Stimulated activated CD4-positive, alpha-beta T cell treated with anti-CD3 and anti-CD28 coated beads, Interleukin-2, amount 100 ng/mL, for 48 hours (primary cell): ENCODE data around the gene CNTN6.
"Not testable (repeated sequence)": the region's sequence is repeated elsewhere in the genome, so short reads cannot be mapped to it uniquely, and the experiment has no call there.

Source experiments
- DNase-seq, 2 donors: peaks; one replicate each; pipeline ENCODE4 v3.0.0-alpha.2; 2020

CNTN6 gene

DNA sequence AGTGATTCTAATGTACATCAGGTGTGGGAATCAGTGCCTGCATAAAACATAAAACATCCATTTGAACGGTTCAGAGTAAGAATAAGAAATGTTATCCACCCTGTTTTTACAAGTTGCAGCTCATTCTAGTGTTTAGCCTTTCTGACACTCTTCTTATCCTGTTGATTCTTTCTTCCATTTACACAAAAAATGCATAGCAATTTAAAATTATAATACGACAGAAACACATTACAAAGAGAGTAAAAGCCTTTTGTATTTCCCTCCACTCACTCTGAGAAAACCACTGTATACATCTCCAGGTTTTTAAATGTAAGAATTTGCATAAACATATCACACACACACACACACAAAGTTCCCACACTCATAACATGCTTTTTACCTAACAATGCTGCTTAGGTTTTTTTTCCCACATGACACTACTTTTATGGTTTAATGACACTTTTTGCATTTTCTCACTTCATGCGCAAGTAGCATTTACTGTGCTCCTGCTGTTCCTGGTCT, 199.8 kb downstream of the CNTN6 start:
- no peak for DNase-seq

DNA sequence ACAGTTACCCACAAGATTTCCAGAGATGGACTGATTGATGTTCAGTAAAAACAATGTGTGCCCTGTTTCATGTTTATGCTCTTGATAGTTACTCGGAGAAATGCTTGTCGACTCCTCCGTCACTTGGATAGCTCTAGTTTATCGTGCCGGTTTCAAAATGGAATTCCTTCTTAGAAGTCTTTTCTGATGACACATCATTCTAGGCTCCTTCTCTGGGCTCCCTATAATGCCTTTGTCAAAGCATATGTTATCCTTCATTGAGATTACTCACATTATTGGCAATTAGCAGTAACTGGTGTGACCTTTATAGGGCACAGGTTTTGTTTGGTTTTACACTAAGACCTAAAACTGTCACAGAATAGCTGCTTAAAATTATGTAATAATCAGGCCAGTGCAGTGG, 201.8 kb downstream of the CNTN6 start:
- DNase-seq, result no peak

DNA sequence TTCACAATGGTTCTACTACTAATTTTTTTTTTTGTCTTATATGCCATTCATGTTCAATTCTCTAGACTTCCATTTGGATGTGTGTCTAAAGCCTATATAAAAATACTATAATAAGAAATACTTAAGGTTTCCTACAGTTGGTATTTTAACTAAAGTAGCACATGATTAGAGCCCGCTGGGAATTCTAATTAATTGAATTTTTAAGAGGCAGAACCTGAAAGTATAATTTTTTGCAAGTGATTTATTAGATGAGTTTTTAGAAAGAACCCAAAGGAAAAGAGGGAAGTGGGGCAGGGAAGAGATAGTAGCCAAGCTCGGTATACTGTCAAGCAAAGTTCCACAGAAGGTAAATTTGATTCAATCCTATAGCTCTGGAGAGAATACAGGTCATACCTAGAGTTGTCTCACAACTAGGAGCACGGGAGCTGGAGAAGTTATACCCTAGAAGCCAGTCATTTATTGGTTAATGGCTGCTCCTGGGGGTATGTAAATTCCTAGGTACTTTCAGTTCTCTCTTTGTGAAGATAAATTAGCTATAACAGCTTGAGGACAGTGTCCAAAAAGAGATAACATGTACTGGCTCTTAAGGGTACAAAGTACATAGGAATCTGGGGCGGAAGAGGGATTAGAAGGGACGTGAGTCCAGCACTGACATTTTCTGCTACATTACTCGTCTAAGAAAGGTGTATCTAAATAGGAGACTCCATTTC, 225.6 kb downstream of the CNTN6 start:
- DNase-seq, result no peak

DNA sequence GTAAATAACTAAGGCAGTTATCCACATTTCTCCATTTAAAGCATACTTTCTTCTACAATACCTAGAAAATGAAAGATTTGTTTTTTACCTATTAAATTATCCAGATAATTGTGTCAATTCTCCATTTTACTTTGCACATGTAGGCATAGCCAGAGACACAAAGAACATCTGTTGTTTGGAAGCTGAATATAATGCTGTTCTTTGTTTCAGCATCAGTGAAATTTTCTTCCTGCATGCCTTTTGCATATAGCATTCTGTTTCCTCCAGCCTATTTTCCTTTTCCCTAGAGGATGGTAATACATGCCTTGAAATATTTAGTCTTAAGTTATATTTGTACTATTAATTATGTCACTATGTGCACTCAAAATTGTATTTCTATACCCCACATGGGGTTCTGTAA, 233.7 kb downstream of the CNTN6 start:
- DNase-seq, result no peak

DNA sequence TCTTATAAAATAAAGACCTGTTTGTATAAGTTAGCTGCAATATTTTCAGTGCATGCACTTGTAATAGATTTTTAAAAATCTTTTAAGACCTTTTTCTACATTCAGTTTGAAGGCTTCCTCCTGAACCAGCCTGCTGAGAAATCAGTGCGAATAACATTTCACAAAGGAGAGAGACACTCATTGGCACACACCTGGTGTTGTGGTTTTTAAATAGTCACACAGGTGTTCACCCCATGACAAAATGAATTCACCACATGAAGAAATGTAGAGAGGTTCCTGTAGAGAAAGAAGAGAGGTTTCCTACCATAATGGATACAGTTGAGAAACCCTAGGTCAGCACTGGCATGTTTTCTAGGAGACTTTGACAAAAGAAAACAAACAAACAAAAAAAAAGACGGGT, 237.3 kb downstream of the CNTN6 start:
- no peak for DNase-seq

DNA sequence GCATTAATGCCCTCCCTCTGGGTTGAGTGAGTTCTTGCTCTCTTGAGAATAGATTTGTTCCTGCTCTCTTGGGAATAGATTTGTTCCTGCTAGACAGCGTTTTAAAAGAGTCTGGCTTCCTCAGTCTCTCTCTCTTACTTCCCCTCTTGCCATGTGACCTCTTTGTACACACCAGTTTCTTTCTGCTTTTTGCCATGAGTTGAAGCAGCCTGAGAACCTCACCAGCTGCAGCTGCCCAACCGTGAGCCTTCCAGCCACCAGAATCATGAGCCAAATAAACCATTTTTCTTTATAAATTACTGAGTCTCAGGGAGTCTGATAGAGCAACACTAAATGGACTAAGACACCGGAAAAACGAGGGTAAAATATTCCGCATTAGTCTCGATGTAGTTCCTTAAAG, 253.6 kb downstream of the CNTN6 start:
- no peak for DNase-seq

DNA sequence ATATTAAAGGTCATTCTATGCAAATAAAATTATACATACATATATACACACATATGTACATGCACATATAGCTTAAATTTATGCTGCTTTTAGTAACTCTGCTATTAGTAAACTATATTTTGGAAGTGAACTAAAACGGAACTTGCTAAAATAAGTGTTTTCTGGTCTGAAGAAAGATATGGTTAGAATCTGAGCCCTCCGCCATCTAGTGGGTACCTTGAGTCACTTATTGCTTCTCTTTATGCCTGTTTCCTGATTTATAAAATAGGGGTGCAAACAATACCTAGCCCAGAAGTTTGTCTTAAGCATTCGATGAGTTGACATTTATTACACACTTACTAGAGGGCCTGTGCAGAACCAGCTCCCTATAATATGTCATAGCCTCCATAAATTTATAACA, 255.7 kb downstream of the CNTN6 start:
- no peak for DNase-seq

DNA sequence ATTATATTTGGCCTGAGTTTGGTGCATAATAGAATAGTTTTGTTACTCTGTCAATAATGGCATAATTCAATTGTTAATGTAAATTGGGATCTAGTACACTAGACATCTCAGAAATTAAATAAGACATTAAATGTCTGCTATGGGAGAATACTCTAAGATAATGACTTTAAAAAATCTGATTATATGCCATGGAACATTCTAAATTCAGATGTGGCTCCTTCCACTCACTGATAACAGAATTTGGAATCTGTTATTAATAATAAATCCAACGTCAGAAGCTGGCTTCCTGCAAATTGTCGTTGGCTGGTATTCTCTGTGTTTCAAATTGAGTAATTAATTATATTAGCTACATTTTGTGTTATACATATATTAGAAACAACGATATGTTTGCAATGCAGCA, 258.1 kb downstream of the CNTN6 start:
- DNase-seq, result no peak

DNA sequence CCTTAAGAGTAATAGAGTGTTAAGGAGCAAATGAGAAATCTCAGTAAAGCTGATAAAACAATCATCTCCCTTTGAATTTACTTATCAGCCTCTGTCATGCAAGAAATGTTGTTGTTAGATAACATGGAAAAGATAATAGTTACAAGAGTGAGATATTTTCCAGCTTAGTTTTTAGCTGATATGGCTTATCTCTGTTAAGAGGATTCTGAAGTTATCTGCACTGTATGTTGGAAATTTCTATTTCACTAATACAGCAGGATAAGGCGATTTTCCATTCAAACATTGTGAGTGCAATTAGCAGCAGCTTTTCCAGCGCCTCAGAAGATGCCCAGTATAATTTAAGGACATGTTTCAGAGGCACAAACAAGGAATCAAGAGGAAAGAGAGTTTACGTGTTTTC, 262.9 kb downstream of the CNTN6 start:
- no peak for DNase-seq

DNA sequence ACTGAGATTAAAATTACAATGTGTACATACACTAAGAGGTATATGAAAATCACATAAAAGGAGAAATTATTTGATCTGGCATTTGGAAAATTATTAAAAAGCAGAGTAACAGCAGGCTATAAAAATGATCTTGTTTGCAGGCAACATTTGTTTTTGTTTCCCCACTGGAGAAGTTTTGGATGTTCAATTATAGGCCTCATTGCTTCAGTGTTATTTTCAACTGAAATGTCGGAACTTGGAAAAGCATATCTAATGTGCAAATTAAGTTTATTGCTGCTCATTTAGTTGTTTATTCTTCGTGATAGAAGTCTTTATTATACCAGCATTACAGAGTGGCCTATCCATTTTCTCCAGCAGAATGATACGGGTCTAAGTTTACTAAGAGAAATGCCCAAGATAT, 263.3 kb downstream of the CNTN6 start:
- DNase-seq, result no peak

DNA sequence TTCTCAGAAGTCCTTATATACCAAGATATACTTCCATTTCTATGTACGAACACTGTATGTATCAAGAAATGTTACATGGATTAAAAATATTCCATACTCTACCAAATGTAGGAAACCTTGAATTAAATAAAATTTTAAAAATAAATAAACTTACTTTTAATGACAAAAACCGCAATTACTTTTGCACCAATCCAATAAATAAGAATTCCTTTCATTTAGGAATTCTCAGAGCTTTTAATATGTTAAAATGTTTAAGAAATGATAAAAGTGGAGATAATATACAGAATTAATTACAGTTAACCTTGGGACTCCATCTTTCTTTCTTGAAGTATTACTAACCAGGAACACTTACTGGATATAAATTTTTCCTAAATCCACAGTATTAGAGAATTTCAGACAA, 272.7 kb downstream of the CNTN6 start:
- no peak for DNase-seq

DNA sequence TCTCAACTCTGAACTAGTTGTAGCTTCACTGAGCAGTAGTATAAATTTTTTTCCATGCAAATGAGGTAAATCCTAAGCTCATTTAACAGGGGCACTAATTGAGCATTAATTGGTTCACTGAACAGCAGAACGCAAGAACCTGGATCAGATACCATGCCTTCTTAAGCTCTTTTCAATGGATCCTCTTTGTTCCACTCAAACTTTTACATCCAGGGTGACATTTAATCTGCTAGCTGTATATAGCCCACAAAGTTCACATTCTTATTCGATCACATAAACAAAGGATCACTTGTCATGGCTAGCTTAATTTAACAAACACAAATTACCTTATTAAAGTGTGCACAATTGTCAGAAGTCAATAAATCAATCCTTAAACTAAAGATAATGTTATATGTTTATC, 281.6 kb downstream of the CNTN6 start:
- DNase-seq, result no peak

DNA sequence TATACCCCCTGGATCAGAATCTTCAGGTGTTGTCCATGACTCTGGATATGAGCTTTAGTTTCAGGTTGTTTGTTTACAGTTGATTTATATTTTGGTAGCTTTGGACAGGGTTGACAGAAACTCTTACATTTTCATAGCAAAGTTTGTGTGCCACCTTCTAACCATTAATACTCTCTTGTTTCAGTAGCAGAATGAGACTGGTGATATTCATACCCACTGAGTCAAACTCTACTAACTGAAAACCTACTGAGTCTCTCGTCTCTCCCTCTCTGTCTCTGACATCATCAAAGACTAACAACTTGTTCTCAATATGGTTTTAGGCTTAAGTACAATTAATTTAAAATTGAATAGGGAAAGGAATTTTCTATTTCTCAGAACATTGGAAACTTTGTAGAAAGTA, 282.3 kb downstream of the CNTN6 start:
- no peak for DNase-seq

DNA sequence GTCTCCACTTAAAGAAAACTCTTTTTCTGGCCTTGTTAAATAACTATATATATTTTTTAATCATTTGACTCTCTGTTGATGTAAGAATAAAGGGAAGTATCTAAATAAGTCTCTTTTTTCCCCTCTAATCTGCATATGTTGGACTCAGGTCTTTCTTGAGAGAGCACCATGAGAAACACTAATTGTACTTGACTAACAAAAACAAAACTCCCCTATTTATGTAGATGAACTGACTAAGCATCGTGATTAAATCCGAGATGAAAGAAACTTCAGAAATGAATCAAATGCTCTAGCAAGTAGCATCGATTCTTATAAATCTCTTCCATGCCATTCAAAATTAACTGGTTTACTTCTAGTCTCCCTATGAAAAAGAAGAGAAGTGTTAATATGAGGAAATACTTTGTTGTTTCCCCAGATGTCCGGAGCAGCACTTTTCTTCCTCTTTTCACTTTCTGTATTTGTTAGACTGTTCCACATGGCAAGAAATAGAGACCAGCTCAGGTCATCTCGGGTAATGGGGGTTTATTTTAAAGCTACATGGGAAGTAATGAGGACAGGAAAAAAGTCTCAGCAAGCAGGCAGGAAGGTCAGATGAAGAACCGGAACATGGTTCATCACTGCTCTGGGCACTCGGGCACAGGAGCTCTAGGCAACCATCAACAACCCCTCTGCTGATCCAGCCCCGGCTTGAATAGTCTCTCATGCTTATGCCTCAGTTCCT, 288.3 kb downstream of the CNTN6 start:
- DNase-seq, result no peak

DNA sequence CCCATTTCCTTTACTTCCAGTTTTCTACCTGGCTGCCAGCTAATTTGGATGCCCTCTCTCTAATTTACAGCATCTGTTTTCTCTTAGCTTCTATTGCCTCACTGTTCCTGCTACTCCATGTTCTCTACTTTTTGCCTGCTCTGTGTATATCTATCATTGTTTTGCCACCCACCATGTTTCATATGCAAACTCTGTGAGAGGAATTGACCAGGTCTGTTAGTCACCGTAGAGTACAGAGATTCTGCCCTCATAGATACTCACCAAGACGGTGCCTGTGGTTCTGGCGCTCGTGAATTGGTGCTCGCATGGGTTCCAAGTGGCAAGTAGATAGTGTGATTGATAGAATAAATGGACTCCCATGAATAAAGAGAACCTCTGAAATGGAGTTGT, 288.8 kb downstream of the CNTN6 start:
- DNase-seq, result no peak

DNA sequence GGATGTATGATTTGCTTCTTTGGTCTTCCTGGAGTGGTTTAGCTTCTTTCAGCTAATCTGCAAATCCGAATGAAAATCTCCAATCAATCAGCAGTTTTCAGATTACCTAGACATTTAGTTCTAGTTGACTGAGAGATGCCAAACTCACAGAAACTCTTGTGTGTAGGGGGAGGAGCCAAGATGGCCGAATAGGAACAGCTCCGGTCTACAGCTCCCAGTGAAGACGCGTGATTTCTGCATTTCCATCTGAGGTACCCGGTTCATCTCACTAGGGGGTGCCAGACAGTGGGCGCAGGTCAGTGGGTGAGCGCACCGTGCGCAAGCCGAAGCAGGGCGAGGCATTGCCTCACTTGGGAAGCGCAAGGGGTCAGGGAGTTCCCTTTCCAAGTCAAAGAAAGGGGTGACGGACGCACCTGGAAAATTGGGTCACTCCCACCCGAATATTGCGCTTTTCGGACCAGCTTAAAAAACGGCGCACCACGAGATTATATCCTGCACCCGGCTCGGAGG, 294.6 kb downstream of the CNTN6 start:
- DNase-seq, result not testable (repeated sequence)

DNA sequence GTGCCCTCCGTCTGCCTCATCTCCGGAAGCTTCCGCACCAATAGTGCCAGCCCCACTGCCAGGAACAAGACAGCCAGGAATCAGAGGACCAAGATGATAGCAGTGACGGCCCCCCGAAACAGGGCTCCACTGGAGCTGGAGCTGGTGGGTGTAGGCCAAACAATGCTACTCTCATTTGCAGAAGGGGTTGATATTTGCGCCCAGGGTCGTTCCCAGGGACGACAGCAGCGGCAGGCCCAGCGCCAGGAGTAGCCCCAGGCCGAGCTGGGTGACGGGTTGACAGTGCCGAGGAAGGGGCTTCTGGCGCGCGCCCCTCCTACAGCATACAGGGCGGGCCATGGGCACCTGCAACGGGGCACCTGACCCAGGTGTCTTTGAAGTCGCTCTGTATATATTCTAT, 301.4 kb downstream of the CNTN6 start:
- DNase-seq, result no peak

DNA sequence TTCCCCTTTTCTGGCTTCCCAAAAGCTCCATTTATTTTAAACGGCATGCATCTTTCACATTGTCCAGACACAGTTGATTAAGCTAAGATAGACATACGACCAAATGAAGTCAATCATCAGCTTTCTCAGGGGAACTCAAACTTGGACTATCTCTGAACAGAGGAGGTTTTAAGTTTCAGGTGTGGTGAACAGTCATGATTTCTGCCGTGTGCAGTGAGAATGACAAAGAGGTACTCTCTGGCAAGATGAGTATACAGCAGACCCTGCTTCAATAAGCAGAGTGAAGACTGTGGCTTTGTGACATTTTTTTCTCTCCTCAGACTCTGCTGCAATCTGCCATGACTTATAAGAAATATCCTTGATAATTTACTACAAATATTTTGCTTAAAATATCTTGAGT, 307.7 kb downstream of the CNTN6 start:
- no peak for DNase-seq

DNA sequence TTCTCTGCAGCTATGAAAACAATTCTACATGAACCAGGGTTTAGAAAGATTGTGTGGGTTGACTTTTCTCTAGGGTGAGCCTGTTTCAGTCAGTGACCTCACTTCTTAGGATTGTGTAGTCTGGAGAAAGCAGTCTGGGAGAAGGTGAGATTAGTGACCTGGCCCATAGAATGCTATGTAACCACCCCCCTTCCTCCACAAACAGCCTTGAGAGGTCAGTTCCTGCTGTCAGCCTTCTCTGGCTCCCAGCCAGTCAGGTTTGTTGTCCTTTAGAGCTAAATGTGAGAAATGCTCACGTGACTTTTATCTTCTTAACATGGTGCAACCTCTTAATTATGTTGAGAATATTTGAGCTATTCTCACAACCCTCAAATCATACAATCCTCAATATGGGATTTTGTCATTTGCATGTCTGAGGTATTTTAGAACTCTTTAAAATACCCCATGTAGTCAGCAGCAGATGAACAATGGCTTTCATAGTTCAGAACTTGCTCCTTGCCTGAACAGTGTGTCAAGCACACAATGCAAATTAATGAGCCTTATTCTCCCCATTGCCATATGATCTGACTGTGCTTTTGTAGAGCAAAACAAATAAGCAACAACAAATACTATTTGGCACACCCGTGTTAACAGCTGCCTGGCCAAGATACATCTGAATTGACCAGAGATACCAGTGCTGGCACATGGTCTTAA, 311.6 kb downstream of the CNTN6 start:
- DNase-seq, result no peak

DNA sequence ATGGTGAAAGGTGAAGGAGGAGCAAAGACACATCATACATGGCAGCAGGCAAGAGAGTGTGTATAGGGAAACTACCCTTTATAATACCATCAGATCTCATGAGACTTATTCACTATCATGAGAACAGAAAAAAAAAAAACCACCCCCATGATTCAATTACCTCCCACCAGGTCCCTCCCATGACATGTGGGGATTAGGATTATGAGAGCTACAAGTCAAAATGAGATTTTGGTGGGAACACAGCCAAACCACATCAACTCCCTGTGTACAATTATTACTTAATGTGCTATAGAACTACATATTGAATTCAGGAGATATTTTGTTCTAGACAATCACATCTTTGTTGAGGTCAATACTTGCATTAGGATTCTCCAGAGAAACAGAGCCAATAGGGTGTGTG, 313.4 kb downstream of the CNTN6 start:
- no peak for DNase-seq

DNA sequence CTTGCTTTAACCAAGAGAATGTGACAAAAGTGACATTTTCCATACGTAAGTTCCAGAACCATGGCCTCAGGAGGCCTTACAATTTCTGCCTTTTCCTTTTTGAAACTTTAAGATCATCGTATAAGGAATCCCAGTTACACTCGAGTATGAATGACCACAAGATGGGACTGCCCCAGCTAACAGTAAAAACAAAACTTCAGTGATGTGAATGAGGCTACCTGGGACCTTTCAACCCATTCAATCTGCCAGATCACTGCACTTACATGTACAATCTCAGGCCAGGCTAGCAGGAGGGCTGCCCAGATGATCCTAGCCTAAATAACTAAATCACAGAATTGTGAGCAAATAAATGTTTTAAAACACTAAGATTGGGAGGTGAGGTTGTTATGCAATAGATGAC, 328.8 kb downstream of the CNTN6 start:
- DNase-seq, result no peak

DNA sequence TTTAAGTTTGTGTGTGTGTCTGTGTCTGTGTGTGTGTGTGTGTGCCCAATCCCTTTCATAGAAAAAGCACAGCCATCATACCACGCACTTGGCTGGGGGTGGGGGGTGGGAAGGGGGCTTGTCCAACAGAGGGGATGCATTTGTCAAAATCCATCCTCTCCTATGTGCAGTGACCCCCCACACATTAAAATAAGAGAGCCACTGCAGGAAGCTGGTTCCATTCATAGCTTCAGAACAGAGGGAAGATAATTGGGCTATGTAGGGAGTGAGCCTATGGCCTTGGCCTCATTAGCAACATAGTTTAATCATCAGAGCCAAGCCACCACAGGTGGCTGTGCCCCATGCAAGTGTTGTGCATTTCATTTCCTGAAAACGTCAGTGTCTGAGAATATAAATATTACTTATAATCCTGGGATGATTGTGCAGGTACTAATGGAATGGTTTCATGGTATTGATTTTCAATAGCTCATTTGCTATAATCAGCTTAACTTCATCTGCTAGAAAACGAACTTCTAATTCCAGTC, 330.8 kb downstream of the CNTN6 start:
- no peak for DNase-seq

DNA sequence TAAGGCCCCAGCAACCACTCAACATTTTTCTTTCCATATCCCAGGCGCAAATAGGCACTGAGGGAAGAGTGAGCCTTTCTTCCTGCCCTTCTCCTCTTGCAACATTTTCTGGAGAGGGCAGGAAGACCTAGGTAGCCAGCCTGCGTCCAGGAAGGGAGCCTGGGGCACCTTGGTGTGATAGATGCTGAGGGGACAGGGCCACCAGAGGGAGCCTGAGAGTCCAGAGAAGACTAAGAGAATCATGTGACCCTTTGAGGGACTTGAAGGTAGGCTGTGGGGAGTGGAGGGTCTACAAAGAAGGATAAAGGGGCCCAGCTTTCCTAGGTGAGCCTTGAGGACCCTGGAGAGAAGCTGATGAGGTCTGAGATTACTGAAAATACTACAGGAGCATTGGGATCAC, 346.6 kb downstream of the CNTN6 start:
- DNase-seq, result peak in 1 of 2 donors; percentile 2

DNA sequence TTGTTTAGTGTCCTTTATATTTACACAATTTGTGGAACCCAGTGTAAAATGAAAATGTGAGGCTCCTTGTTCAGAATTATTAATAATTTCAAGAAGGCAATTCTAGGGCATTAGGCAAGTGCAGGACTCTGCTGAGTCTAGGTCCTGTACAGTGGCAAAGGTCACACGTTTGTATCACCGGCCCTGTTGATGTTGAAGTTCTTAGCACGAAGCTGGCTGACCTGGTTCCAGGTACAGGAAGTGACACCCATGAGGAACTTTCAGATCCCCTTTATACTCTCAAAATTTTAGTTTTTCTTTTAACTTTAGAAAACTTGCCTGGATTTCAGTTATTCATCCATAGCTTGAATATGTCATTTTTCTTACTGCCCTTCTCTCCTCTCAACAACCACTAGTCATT, 349.4 kb downstream of the CNTN6 start:
- no peak for DNase-seq
